ENCODE data around the gene FUBP1.

GRCh38 chr1:77961392-77961791 lies 17.5 kb downstream of the FUBP1 start:
- TF ChIP-seq CTCF (IDR thresholded peaks at IDR 0.05; ENCODE audit: poor library complexity) (no peak), EZH2 (IDR thresholded peaks at IDR 0.05; ENCODE audit: borderline replicate concordance) (no peak), EZH2phosphoT487 (IDR thresholded peaks at IDR 0.05; ENCODE audit: low read depth, severe bottlenecking, unreplicated experiment) (no peak)
